A673 (cell line): ENCODE measurements around the gene PPP1R37. TPM values are rescaled to one million over a fixed set of nuclear protein-coding genes. Genes with fewer than 3 reads are reported as not detected.
"Not testable (repeated sequence)": the region's sequence is repeated elsewhere in the genome, so short reads cannot be mapped to it uniquely, and the experiment has no call there.

Experiments used
- BruUV-seq: library from RNA; stranded (reverse); fragments of 400-500 nt; replicated peaks from 2 replicates; lab custom pipeline; 2021; lab: Mats Ljungman, UMichigan
- CTCF ChIA-PET: fragments of 300-600 bp; sonication (Branson Sonifier 250); formaldehyde crosslinking; loops from one replicate; lab custom pipeline; 2022; ENCODE audit warnings: antibody characterized with exemption; lab: Charles Lee
- POLR2A ChIA-PET: fragments of 300-600 bp; sonication (Branson Sonifier 250); formaldehyde crosslinking; loops from one replicate; lab custom pipeline; 2022; ENCODE audit warnings: antibody characterized with exemption; ENCODE audit not compliant: low non-redundant PET; lab: Charles Lee
- DNase-seq: peaks from one replicate; pipeline ENCODE4 v3.0.0-alpha.2; 2015; ENCODE audit warnings: low spot score
- H3K27ac ChIP-seq: fragments of 200-600 bp; sonication (generic); 2 replicates; pipeline ENCODE4 v1.5.1; 2016; ENCODE audit warnings: mixed run types, low read depth, mild to moderate bottlenecking, mixed read lengths, antibody characterized with exemption, low read length; ENCODE audit not compliant: poor library complexity, severe bottlenecking
- H3K27me3 ChIP-seq: fragments of 200-600 bp; sonication (generic); replicated peaks from 2 replicates; pipeline ENCODE4 v1.6.1; 2017; ENCODE audit warnings: mixed run types, low read depth, mild to moderate bottlenecking, mixed read lengths, antibody characterized with exemption, low read length; ENCODE audit not compliant: insufficient read depth, poor library complexity
- H3K36me3 ChIP-seq: fragments of 200-600 bp; sonication (generic); 2 replicates; pipeline ENCODE4 v1.6.1; 2016; ENCODE audit warnings: mixed run types, mild to moderate bottlenecking, mixed read lengths, antibody characterized with exemption, low read length; ENCODE audit not compliant: insufficient read depth, poor library complexity, severe bottlenecking
- H3K4me1 ChIP-seq: fragments of 200-600 bp; sonication (generic); 2 replicates; pipeline ENCODE4 v1.6.1; 2017; ENCODE audit warnings: mixed run types, mild to moderate bottlenecking, mixed read lengths, antibody characterized with exemption, low read length; ENCODE audit not compliant: insufficient read depth, poor library complexity, severe bottlenecking
- H3K4me3 ChIP-seq: fragments of 200-600 bp; sonication (generic); 2 replicates; pipeline ENCODE4 v1.5.1; 2016; ENCODE audit warnings: low read depth, mixed run types, mild to moderate bottlenecking, mixed read lengths, low read length; ENCODE audit not compliant: poor library complexity, severe bottlenecking
- H3K9me3 ChIP-seq: fragments of 200-600 bp; sonication (generic); 2 replicates; pipeline ENCODE4 v1.6.1; 2016; ENCODE audit warnings: mixed run types, low read depth, mild to moderate bottlenecking, mixed read lengths, antibody characterized with exemption, low read length; ENCODE audit not compliant: poor library complexity, severe bottlenecking
- CTCF ChIP-seq: fragments of 300-800, 200-600 bp; sonication (generic); conservative IDR thresholded peaks from 2 replicates; pipeline ENCODE4 v1.5.1; 2017; ENCODE audit warnings: low read depth, mild to moderate bottlenecking, antibody characterized with exemption, low read length, moderate library complexity, mixed read lengths
- EZH2 ChIP-seq: fragments of 200-600 bp; sonication (generic); IDR thresholded peaks from 2 replicates; pipeline ENCODE4 v1.6.1; 2017; ENCODE audit warnings: borderline replicate concordance, low read depth, mild to moderate bottlenecking, mixed read lengths, antibody characterized with exemption, low read length; ENCODE audit not compliant: poor library complexity, severe bottlenecking
- intact Hi-C: fragments of 100-400 bp; cut with micrococcal nuclease; formaldehyde crosslinking; loops from one replicate; pipeline ENCODE4 v1.10.0; 2022; ENCODE audit not compliant: unreplicated experiment
- total RNA-seq: library from RNA; stranded (reverse); gene quantifications from 2 replicates; pipeline ENCODE4 v1.2.3, GENCODE V29; 2021

Gene PPP1R37
- total RNA-seq, 1 experiment from 2014 or later = 34.0 TPM

DNA sequence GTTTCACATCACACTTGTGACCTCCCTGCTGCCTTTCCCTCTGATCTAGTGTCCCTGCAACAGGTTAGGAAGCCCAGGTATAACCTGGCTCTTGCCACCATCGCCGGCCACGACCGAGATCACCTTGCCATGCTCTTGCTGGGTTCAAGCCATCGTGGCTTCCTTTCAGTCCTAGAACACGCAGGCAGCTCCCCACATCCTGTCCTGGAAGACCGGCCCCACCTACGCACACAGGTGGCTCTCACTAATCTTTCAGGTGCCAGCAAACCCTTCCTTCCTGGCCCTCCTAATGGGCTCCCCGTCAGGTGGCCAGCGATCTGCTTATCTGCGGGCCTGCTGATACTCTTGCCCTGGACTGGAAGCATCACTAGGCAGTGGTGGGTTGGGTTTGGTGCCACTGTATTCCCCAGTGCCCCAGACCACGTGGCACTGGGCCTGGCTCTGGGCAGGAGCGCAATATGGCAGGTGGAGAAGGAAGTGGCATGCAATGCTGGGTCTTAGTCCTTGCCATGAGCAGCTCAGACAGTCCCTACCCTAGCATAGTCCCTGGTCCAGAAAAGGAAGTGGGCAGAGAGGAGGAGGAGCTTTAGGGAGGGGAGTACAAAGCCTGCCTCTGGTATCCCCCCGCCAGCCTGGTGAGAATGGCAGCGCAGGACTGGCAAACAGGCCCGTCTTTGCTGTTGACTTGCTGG lies 11.8 kb downstream of the PPP1R37 start:
- no peak for DNase-seq
- Histone ChIP-seq H3K4me1 (peaks cover 11% of the 10 kb centered on the region), H3K9me3 (no peaks in the 10 kb centered on the region), H3K36me3 (no peaks in the 10 kb centered on the region), H3K4me3 (no peak overlapping the region), H3K27me3 (no peaks in the 10 kb centered on the region), H3K27ac (no peak overlapping the region)
- CTCF ChIA-PET = no interaction called here
- POLR2A ChIA-PET = no interaction called here
- BruUV-seq = no TSS peak
- TF ChIP-seq CTCF (no peak), EZH2 (no peak)
- intact Hi-C loops = no loop called here

DNA sequence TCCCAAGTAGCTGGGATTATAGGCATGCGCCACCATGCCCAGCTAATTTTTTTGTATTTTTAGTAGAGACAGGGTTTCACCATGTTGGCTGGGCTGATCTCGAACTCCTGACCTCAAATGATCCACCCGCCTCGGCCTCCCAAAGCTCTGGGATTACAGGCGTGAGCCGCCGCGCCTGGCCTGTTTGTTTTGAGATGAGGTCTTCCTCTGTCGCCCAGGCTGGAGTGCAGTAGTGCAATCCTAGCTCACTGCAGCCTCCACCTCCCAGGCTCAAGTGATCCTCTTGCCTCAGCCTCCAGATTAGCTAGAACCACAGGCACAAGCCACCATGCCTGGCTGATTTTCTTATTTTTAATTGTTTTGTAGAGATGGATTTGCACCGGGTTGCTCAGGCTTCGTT lies 13.4 kb downstream of the PPP1R37 start:
- H3K27me3 ChIP-seq, DNase-seq, CTCF ChIA-PET, POLR2A ChIA-PET, BruUV-seq, H3K9me3 ChIP-seq, H3K27ac ChIP-seq, H3K4me3 ChIP-seq, H3K36me3 ChIP-seq, intact Hi-C loops: not testable (repeated sequence)
- peaks cover 11% of the 10 kb centered on the region for H3K4me1 ChIP-seq

DNA sequence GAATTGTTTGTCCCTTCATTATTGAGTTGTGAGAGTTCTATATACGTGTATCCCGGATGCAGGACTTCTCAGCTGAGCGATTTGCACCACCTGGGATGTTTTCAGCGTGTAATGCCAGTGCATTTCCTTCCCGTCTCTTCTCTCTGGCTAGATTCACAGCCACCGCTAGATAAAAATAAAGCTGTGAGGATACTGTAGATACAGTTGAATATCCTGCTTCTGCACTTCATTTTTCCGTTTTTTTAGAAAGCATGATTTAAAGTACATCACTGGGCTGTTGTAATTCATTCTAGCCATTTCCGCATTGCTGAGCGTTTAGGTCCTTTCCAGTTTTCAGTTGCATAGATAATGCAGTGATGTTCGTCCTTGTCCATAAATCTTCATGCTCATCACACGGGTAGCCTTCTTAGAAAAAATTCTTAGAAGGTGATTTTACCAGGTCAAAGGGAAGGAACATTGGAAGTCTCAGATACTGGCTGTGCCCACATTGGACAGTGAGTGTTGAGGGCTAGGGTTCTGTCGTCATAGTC lies 14.7 kb downstream of the PPP1R37 start:
- Histone ChIP-seq H3K27me3 (no peaks in the 10 kb centered on the region), H3K4me3 (no peak overlapping the region), H3K9me3 (no peaks in the 10 kb centered on the region), H3K27ac (no peak overlapping the region), H3K36me3 (no peaks in the 10 kb centered on the region), H3K4me1 (peaks cover 8% of the 10 kb centered on the region)
- ChIA-PET POLR2A (no interaction called here), CTCF (no interaction called here)
- intact Hi-C loops = no loop called here
- no peak for DNase-seq
- TSS peak; percentile 9 for BruUV-seq
- no peak for TF ChIP-seq CTCF
- TF ChIP-seq EZH2 = no peak

DNA sequence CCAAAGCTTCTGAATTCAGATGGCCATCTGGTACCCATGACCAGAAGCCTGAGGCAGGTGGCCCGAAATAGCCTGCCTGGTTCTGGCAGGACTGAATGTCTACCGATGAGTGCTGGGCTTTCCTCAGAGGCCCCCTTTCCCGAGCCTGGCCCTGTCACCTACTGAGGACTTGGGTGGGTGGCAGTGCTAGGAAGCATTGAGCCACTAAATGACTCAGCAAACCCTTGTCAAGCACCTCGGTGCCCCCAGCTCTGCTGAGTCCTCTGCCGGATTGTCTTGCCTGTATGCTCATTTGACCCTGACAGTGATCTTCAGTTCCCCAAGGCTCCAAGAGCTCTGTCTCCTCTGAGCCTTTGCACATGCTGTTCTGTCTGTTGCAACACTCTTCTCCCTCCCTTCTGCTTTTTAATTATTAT lies 17.9 kb downstream of the PPP1R37 start:
- BruUV-seq = no TSS peak
- H3K4me3 ChIP-seq = no peak overlapping the region
- H3K27me3 ChIP-seq = no peaks in the 10 kb centered on the region
- no peaks in the 10 kb centered on the region for H3K36me3 ChIP-seq
- POLR2A ChIA-PET = no interaction called here
- no peak overlapping the region for H3K27ac ChIP-seq
- TF ChIP-seq CTCF = no peak
- no peak for TF ChIP-seq EZH2
- intact Hi-C loops = no loop called here
- CTCF ChIA-PET = no interaction called here
- no peak for DNase-seq
- H3K9me3 ChIP-seq = no peaks in the 10 kb centered on the region
- H3K4me1 ChIP-seq = no peaks in the 10 kb centered on the region
